ENCODE measurements around the gene CLEC16A.
"Not testable (repeated sequence)": the region's sequence is repeated elsewhere in the genome, so short reads cannot be mapped to it uniquely, and the experiment has no call there.

Gene CLEC16A

DNA sequence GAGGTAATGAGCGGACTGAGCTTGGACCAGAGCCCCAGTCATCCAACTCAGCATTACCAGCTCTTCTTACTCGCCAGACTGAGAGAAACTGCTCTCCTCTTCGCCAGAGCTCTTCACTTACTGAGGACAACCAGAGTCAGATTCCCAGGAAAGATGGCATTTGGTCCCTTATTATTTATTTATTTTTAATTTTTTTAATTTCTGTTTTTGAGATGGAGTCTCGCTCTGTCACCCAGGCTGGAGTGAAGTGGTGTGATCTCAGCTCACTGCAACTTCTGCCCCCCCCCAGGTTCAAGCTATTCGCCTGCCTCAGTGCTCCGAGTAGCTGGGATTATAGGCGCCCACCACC is 25.4 kb upstream of the CLEC16A start:
- no peak for DNase-seq (ENCODE audit: low read depth, low spot score)
- H3K4me3 ChIP-seq (ENCODE audit: low read depth, low read length) = no peak overlapping the region
- no peak for TF ChIP-seq CTCF (IDR thresholded peaks at IDR 0.05; ENCODE audit: low read depth, low read length)
- in situ Hi-C loops (cut with HindIII; ENCODE audit: low sequenced_read_pairs) = no loop called here

DNA sequence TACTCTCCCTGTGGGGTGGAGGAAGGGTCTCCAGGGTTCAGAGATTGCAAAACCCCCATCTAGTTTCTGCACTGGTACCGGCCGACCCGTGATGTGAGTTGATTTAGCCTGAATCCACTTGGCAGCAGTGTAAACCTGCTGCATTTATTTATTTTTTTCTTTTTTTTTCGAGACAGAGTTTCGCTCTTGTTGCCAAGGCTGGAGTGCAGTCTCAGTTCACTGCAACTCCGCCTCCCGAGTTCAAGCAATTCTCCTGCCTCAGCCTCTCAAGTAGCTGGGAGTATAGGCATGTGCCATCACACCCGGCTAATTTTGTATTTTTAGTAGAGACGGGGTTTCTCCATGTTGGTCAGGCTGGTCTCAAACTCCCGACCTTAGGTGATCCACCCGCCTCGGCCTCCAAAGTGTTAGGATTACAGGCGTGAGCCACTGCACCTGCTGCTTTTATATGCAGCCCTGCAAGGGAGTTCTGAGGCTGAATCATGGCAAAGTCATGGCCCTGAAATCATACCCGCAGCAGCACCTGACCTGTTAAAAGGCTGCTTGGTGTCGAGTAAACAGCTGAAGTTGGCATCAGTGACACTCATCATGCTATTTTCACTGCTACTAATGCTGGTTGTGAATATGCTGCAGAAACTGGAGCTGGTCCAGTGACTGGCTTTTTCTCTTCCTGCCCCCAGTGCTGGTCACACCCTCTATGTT is 23.5 kb upstream of the CLEC16A start:
- no peak for DNase-seq (ENCODE audit: low read depth, low spot score)
- H3K4me3 ChIP-seq (ENCODE audit: low read depth, low read length) = no peak overlapping the region
- no peak for TF ChIP-seq CTCF (IDR thresholded peaks at IDR 0.05; ENCODE audit: low read depth, low read length)
- in situ Hi-C loops (cut with HindIII; ENCODE audit: low sequenced_read_pairs) = no loop called here

DNA sequence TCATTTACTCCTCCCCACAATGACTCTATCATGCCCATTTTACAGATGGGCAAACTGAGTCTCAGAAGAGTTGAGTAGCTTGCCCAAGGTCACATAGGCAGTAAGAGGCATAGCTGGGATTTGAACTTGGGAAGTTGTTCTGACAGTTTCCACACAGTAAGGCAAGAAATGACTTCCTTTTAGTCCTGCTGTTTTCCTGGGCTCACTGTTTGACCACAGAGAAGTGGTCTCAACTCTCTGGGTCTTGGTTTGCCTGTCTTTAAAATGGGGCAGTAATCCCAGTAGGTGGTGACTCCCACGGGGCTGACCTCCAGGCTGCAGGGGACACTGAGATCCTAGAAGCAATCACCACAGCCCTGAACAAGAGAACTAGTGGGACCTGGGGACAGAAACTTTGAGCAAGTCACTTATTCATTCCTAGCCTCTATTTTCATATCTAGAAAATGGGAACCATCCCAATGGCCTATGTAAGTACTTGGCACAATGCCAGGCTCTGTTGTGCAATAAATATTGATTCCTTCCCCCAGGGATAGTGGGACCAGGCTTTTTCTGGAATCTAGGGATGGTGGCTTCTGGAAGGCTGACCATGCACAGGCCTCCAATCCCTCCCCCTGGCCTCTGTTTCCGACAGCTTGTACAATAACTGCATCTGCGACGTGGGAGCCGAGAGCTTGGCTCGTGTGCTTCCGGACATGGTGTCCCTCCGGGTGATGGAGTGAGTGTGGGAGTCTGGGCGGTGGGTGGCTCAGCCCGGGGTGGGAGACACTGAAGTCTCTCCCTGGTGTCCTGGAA is 22.6 kb upstream of the CLEC16A start:
- no peak for DNase-seq (ENCODE audit: low read depth, low spot score)
- H3K4me3 ChIP-seq (ENCODE audit: low read depth, low read length) = no peak overlapping the region
- no peak for TF ChIP-seq CTCF (IDR thresholded peaks at IDR 0.05; ENCODE audit: low read depth, low read length)
- in situ Hi-C loops (cut with HindIII; ENCODE audit: low sequenced_read_pairs) = no loop called here

DNA sequence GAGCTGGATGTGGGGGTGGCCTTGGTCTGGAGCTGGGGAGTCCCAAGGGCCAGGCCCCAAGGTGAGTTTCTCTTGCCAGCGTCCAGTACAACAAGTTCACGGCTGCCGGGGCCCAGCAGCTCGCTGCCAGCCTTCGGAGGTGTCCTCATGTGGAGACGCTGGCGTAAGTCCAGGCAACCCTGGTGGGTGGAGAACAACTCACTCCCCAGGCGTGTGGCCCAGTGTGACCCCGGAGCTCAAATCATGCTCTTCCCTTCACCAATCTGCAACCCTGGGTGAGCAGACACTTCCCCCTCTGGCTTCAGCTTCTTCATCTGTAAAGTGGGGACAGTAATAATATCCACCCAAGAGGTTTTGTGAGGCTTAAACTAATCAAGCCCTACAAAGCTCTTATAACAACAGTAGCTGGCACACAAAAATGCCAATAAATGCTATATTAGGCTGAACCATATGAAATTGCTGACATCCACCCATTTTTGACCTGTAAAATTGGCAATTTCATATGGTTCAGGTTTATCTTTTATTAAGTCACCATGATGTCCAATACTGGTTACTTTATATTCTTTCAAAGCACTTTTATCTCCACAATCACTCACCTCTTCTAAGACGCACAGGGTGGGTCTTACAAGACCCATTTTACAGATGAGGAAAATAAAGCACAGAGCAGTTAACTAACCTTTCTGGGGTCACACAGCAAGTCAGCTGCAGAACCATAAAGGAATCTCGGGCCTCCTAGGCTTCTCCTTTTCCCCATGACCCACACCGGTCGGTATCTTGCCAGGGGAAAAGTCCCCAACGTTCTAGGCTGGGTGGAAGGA is 21.8 kb upstream of the CLEC16A start:
- no peak for TF ChIP-seq CTCF (IDR thresholded peaks at IDR 0.05; ENCODE audit: low read depth, low read length)
- H3K4me3 ChIP-seq (ENCODE audit: low read depth, low read length) = no peak overlapping the region
- DNase-seq (ENCODE audit: low read depth, low spot score) = no peak
- in situ Hi-C loops (cut with HindIII; ENCODE audit: low sequenced_read_pairs) = no loop called here

DNA sequence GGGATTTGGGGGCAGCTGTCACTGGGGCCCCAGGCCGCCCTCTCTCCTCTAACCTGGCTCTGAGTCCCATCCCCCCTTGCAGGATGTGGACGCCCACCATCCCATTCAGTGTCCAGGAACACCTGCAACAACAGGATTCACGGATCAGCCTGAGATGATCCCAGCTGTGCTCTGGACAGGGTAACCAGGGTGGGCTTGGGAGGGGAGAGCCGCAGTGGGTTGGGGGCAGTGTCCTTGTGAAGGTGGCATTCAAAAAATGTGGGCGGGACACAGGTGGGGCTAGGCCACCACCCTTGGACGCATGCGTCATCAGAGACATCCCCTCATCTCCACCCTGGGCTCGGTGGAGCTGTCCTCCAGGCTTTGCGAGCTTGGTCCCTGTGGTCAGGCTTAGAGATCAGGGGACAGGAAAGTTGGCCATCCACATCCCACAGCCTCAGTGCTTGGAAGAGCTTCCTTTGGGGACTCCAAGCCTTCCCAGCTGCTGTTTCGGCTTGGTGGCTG is 21.2 kb upstream of the CLEC16A start:
- no peak overlapping the region for H3K4me3 ChIP-seq (ENCODE audit: low read depth, low read length)
- no peak for DNase-seq (ENCODE audit: low read depth, low spot score)
- no peak for TF ChIP-seq CTCF (IDR thresholded peaks at IDR 0.05; ENCODE audit: low read depth, low read length)
- in situ Hi-C loops (cut with HindIII; ENCODE audit: low sequenced_read_pairs) = no loop called here

GRCh38 chr16:10923650-10924214 is 20.6 kb upstream of the CLEC16A start:
- no peak for DNase-seq (ENCODE audit: low read depth, low spot score)
- TF ChIP-seq CTCF (IDR thresholded peaks at IDR 0.05; ENCODE audit: low read depth, low read length) = no peak
- in situ Hi-C loops (cut with HindIII; ENCODE audit: low sequenced_read_pairs) = no loop called here
- H3K4me3 ChIP-seq (ENCODE audit: low read depth, low read length) = no peak overlapping the region

DNA sequence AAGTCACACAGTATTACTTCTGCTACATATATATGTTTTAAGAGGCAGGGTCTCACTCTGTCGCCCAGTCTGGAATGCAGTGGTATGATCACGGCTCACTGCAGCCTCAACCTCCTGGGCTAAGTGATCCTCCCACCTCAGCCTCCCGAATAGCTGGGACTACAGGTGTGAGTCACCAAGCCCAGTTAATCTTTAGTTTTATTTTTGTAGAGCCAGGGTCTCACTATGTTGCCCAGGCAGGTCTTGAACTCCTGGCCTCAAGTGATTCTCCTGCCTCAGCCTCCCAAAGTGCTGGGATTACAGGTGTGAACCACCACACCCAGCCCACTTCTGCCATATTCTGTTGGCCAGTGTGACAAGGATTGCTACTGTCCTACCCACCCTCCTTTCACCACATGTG is 19.1 kb upstream of the CLEC16A start:
- DNase-seq (ENCODE audit: low read depth, low spot score); H3K4me3 ChIP-seq (ENCODE audit: low read depth, low read length); in situ Hi-C loops (cut with HindIII; ENCODE audit: low sequenced_read_pairs): not testable (repeated sequence)
